H9 (cell line): ENCODE results near the gene SLC38A5. TPM values are rescaled to one million over a fixed set of nuclear protein-coding genes. Genes with fewer than 3 reads are reported as not detected.

Experiments used
- DNase-seq: peaks from one replicate; pipeline ENCODE4 v3.0.0-alpha.2; 2017
- H2AFZ ChIP-seq: one replicate; pipeline ENCODE4 v1.6.1; 2013; ENCODE audit warnings: mild to moderate bottlenecking, low read length, control low read depth, moderate library complexity
- H2AK5ac ChIP-seq: 2 replicates; pipeline ENCODE4 v1.6.1; 2013; ENCODE audit warnings: low read length, control low read depth, mixed read lengths; ENCODE audit not compliant: insufficient read length
- H2BK120ac ChIP-seq: one replicate; pipeline ENCODE4 v1.6.1; 2013; ENCODE audit warnings: low read depth, mild to moderate bottlenecking, low read length, control low read depth, inconsistent platforms; ENCODE audit not compliant: poor library complexity, severe bottlenecking
- H2BK12ac ChIP-seq: 2 replicates; pipeline ENCODE4 v1.6.1; 2013; ENCODE audit warnings: low read length, control low read depth, mixed read lengths, low read depth; ENCODE audit not compliant: insufficient read length
- H2BK15ac ChIP-seq: 2 replicates; pipeline ENCODE4 v1.6.1; 2013; ENCODE audit warnings: low read depth, low read length, control low read depth
- H2BK20ac ChIP-seq: one replicate; pipeline ENCODE4 v1.6.1; 2013; ENCODE audit warnings: low read depth, mild to moderate bottlenecking, low read length, control low read depth, inconsistent platforms; ENCODE audit not compliant: poor library complexity, severe bottlenecking
- H2BK5ac ChIP-seq: 2 replicates; pipeline ENCODE4 v1.6.1; 2013; ENCODE audit warnings: low read length, control low read depth, mixed read lengths; ENCODE audit not compliant: insufficient read length
- H3K14ac ChIP-seq: 2 replicates; pipeline ENCODE4 v1.6.1; 2013; ENCODE audit warnings: low read length, control low read depth; ENCODE audit not compliant: insufficient read depth
- H3K18ac ChIP-seq: 2 replicates; pipeline ENCODE4 v1.6.1; 2013; ENCODE audit warnings: low read depth, mild to moderate bottlenecking, mixed read lengths, low read length, control low read depth; ENCODE audit not compliant: insufficient read length
- H3K23ac ChIP-seq: 2 replicates; pipeline ENCODE4 v1.6.1; 2013; ENCODE audit warnings: low read length, control low read depth, mixed read lengths, low read depth; ENCODE audit not compliant: insufficient read length
- H3K23me2 ChIP-seq: 2 replicates; pipeline ENCODE4 v1.6.1; 2013; ENCODE audit warnings: low read depth, mild to moderate bottlenecking, mixed read lengths, low read length, control low read depth; ENCODE audit not compliant: insufficient read length, poor library complexity, severe bottlenecking
- H3K27ac ChIP-seq: 2 replicates; pipeline ENCODE4 v1.5.1; 2013; ENCODE audit warnings: low read length, control low read depth, mixed read lengths, low read depth; ENCODE audit not compliant: insufficient read length
- H3K27me3 ChIP-seq: 2 replicates; pipeline ENCODE4 v1.6.1; 2013; ENCODE audit warnings: low read length, control low read depth, inconsistent platforms; ENCODE audit not compliant: insufficient read depth
- H3K4ac ChIP-seq: 2 replicates; pipeline ENCODE4 v1.6.1; 2013; ENCODE audit warnings: low read depth, mild to moderate bottlenecking, control low read depth, inconsistent platforms, low read length, moderate library complexity
- H3K4me1 ChIP-seq: 2 replicates; pipeline ENCODE4 v1.6.1; 2013; ENCODE audit warnings: low read length, control low read depth, inconsistent platforms; ENCODE audit not compliant: insufficient read depth
- H3K4me2 ChIP-seq: 2 replicates; pipeline ENCODE4 v1.6.1; 2013; ENCODE audit warnings: low read length, control low read depth, mixed read lengths; ENCODE audit not compliant: insufficient read length, insufficient read depth
- H3K56ac ChIP-seq: 2 replicates; pipeline ENCODE4 v1.6.1; 2013; ENCODE audit warnings: low read depth, mild to moderate bottlenecking, mixed read lengths, low read length, control low read depth; ENCODE audit not compliant: insufficient read length
- H3K79me1 ChIP-seq: 2 replicates; pipeline ENCODE4 v1.6.1; 2013; ENCODE audit warnings: low read depth, mild to moderate bottlenecking, moderate library complexity, low read length, control low read depth, inconsistent platforms; ENCODE audit not compliant: insufficient read depth, poor library complexity, severe bottlenecking
- H3K79me2 ChIP-seq: 2 replicates; pipeline ENCODE4 v1.6.1; 2013; ENCODE audit warnings: low read length, control low read depth, inconsistent platforms; ENCODE audit not compliant: insufficient read depth
- H3K9ac ChIP-seq: 2 replicates; pipeline ENCODE4 v1.6.1; 2013; ENCODE audit warnings: low read length, control low read depth, mixed read lengths; ENCODE audit not compliant: insufficient read length; ENCODE audit errors: extremely low read depth
- H3K9me3 ChIP-seq: one replicate; pipeline ENCODE4 v1.6.1; 2013; ENCODE audit warnings: low read depth, low read length, inconsistent platforms; ENCODE audit not compliant: control insufficient read depth
- H3T11ph ChIP-seq: one replicate; pipeline ENCODE4 v1.6.1; 2013; ENCODE audit warnings: mild to moderate bottlenecking, low read length, control low read depth, inconsistent platforms
- H4K20me1 ChIP-seq: one replicate; pipeline ENCODE4 v1.6.1; 2013; ENCODE audit not compliant: control insufficient read depth, insufficient read length, insufficient read depth
- H4K5ac ChIP-seq: 2 replicates; pipeline ENCODE4 v1.6.1; 2013; ENCODE audit warnings: low read depth, mild to moderate bottlenecking, mixed read lengths, low read length, control low read depth; ENCODE audit not compliant: insufficient read length
- H4K8ac ChIP-seq: replicated peaks from 2 replicates; pipeline ENCODE4 v1.6.1; 2013; ENCODE audit warnings: low read length, control low read depth, mixed read lengths, low read depth; ENCODE audit not compliant: insufficient read length
- H4K91ac ChIP-seq: 2 replicates; pipeline ENCODE4 v1.6.1; 2013; ENCODE audit warnings: low read depth, mild to moderate bottlenecking, moderate library complexity, mixed read lengths, low read length, control low read depth; ENCODE audit not compliant: insufficient read length
- H3K27ac Mint-ChIP-seq, 3 experiments: 2 replicates in 2 of 3; 3 replicates in 1 of 3; pipeline ENCODE4 v1.8.0; 2020 to 2021; ENCODE audit warnings: mixed read lengths in 3 of 3, mild to moderate bottlenecking in 1 of 3, moderate library complexity in 1 of 3
- H3K27me3 Mint-ChIP-seq: 2 replicates; pipeline ENCODE4 v1.8.0; 2021; ENCODE audit warnings: low read depth, mild to moderate bottlenecking, moderate library complexity, mixed read lengths
- H3K36me3 Mint-ChIP-seq, 3 experiments: 2 replicates in 2 of 3; 3 replicates in 1 of 3; pipeline ENCODE4 v1.8.0; 2020 to 2021; ENCODE audit warnings: low read depth in 3 of 3, mixed read lengths in 3 of 3; ENCODE audit not compliant: insufficient read depth in 1 of 3
- H3K4me1 Mint-ChIP-seq, 2 experiments: 2 replicates each; pipeline ENCODE4 v1.8.0; 2020; ENCODE audit warnings: mixed read lengths in 2 of 2
- H3K4me3 Mint-ChIP-seq, 2 experiments: 2 replicates in 1 of 2; 3 replicates in 1 of 2; pipeline ENCODE4 v1.8.0; 2020 to 2021; ENCODE audit warnings: mild to moderate bottlenecking in 2 of 2, mixed read lengths in 2 of 2, moderate library complexity in 1 of 2
- H3K9me3 Mint-ChIP-seq, 2 experiments: 2 replicates in 1 of 2; 3 replicates in 1 of 2; pipeline ENCODE4 v1.8.0; 2020; ENCODE audit warnings: mild to moderate bottlenecking in 2 of 2, mixed read lengths in 2 of 2, moderate library complexity in 1 of 2
- WGBS: extraction: QIAGEN DNeasy Blood & Tissue Kit; methylation state at CpG from one replicate; pipeline ENCODE4 v1.1.7; 2013; ENCODE audit warnings: missing lambda C conversion rate, low lambda C conversion rate, mixed read lengths; ENCODE audit not compliant: insufficient read length; ENCODE audit errors: extremely low coverage; 5-methylcytosine and 5-hydroxymethylcytosine counted together
- total RNA-seq: library from RNA; stranded (reverse); gene quantifications from 2 replicates; pipeline ENCODE4 v1.2.1, GENCODE V29; 2021
- TF ChIP-seq, protein P1 (sequence below): fragments of 200-600 bp; sonication (generic); conservative IDR thresholded peaks from 3 replicates; pipeline ENCODE4 v1.8.0; 2021; ENCODE audit warnings: antibody characterized with exemption, mild to moderate bottlenecking

Gene SLC38A5
- total RNA-seq, 1 experiment from 2014 or later = 28.3 TPM

- Histone ChIP-seq H2AFZ (no peak overlapping the region), H3K27me3 (no peaks in the 10 kb centered on the region), H3K79me2 (no peaks in the 10 kb centered on the region; the same call in 1 of the 2 replicates), H3K56ac (no peak overlapping the region), H4K20me1 (no peaks in the 10 kb centered on the region), H2BK20ac (no peak overlapping the region), H3K23me2 (peaks cover 8% of the 10 kb centered on the region), H4K5ac (no peak overlapping the region), H3K4me1 (peaks cover 4% of the 10 kb centered on the region; the same call in 1 of the 2 replicates), H2BK5ac (no peak overlapping the region), H2BK120ac (no peak overlapping the region), H3K9me3 (peaks cover 25% of the 10 kb centered on the region), H3K27ac (no peak overlapping the region), H3K4me2 (no peak overlapping the region), H2BK12ac (no peak overlapping the region), H3T11ph (no peak overlapping the region), H4K8ac (no peak overlapping the region), H2BK15ac (no peak overlapping the region), H3K23ac (no peak overlapping the region), H3K18ac (no peak overlapping the region), H3K14ac (no peak overlapping the region), H2AK5ac (no peak overlapping the region), H4K91ac (no peak overlapping the region), H3K79me1 (no peaks in the 10 kb centered on the region), H3K9ac (no peak overlapping the region), H3K4ac (no peak overlapping the region)
- TF ChIP-seq, protein P1, sequence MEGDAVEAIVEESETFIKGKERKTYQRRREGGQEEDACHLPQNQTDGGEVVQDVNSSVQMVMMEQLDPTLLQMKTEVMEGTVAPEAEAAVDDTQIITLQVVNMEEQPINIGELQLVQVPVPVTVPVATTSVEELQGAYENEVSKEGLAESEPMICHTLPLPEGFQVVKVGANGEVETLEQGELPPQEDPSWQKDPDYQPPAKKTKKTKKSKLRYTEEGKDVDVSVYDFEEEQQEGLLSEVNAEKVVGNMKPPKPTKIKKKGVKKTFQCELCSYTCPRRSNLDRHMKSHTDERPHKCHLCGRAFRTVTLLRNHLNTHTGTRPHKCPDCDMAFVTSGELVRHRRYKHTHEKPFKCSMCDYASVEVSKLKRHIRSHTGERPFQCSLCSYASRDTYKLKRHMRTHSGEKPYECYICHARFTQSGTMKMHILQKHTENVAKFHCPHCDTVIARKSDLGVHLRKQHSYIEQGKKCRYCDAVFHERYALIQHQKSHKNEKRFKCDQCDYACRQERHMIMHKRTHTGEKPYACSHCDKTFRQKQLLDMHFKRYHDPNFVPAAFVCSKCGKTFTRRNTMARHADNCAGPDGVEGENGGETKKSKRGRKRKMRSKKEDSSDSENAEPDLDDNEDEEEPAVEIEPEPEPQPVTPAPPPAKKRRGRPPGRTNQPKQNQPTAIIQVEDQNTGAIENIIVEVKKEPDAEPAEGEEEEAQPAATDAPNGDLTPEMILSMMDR = no peak
- H3K36me3 Mint-ChIP-seq = peaks cover 6 to 15% (median 10%) of the 10 kb centered on the region in 3 experiments; a peak in 6 of 7 replicates
- peaks cover 30 to 48% of the 10 kb centered on the region in 2 experiments for H3K4me1 Mint-ChIP-seq
- peaks cover 5% of the 10 kb centered on the region for H3K27me3 Mint-ChIP-seq
- H3K9me3 Mint-ChIP-seq = peaks cover 74 to 83% of the 10 kb centered on the region in 2 experiments
- no peak for DNase-seq
- no CpG with 5 or more reads among the region's 8 CpGs for WGBS
- H3K4me3 Mint-ChIP-seq = peak overlapping the region in 1 of 2 experiments; percentile 24; a peak in 2 of 5 replicates
- H3K27ac Mint-ChIP-seq = no peak overlapping the region
Measured at GRCh38 chrX:48471504-48471903, 1.4 kb upstream of the SLC38A5 start.
